ENCODE results near the gene SHB.

SHB gene

DNA sequence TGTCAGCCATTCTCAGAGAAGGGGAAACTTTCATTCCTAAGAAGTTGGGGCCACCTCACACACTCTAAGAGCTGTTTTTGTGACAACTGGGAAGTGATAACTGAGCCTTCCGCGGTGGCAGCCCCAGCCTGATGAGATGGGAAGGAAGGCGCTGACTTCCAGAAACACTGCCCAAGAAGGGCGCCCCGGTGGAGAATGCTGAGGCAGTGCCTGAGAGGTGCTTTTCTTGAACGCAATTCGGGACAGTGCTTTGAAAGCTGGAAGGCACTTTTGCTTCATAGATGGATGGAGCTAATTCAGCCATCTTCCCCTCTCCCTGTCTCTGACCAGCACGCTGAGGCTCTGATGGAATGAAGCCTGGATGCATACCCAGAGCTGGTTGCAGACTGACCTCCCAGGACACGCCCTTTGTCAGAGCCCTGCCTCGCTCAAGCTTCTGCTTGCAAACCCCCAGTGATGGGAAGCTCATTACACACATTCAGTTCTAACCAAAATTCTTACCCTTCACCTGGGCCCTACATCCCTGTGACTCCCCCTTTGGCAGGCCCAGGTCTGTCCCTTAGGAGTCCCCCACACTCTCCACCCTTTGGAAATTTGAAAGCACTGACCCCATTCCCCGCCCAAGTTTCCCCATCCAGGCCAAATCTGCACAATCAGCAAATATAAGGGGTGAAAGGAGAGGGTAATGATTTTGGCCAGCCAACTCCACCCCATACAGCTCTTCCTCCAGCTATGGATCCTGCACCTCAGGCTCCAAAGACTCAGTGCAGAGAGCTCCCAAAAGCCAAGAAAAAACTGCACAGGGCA, 98.5 kb downstream of the SHB start:
- no peak for DNase-seq (ENCODE audit: extremely low read depth, insufficient read length)
- H3K4me3 ChIP-seq (replicated peaks; ENCODE audit: low read depth, low read length): no peak overlapping the region
- TF ChIP-seq, protein P1, sequence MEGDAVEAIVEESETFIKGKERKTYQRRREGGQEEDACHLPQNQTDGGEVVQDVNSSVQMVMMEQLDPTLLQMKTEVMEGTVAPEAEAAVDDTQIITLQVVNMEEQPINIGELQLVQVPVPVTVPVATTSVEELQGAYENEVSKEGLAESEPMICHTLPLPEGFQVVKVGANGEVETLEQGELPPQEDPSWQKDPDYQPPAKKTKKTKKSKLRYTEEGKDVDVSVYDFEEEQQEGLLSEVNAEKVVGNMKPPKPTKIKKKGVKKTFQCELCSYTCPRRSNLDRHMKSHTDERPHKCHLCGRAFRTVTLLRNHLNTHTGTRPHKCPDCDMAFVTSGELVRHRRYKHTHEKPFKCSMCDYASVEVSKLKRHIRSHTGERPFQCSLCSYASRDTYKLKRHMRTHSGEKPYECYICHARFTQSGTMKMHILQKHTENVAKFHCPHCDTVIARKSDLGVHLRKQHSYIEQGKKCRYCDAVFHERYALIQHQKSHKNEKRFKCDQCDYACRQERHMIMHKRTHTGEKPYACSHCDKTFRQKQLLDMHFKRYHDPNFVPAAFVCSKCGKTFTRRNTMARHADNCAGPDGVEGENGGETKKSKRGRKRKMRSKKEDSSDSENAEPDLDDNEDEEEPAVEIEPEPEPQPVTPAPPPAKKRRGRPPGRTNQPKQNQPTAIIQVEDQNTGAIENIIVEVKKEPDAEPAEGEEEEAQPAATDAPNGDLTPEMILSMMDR (IDR thresholded peaks at IDR 0.05; ENCODE audit: insufficient read depth, low read length, poor library complexity, severe bottlenecking): no peak
- no peaks in the 10 kb centered on the region for H3K27me3 ChIP-seq (replicated peaks; ENCODE audit: control insufficient read depth, insufficient read depth, low read length)
- H3K36me3 ChIP-seq (ENCODE audit: control insufficient read depth, insufficient read depth, low read length): no peaks in the 10 kb centered on the region

DNA sequence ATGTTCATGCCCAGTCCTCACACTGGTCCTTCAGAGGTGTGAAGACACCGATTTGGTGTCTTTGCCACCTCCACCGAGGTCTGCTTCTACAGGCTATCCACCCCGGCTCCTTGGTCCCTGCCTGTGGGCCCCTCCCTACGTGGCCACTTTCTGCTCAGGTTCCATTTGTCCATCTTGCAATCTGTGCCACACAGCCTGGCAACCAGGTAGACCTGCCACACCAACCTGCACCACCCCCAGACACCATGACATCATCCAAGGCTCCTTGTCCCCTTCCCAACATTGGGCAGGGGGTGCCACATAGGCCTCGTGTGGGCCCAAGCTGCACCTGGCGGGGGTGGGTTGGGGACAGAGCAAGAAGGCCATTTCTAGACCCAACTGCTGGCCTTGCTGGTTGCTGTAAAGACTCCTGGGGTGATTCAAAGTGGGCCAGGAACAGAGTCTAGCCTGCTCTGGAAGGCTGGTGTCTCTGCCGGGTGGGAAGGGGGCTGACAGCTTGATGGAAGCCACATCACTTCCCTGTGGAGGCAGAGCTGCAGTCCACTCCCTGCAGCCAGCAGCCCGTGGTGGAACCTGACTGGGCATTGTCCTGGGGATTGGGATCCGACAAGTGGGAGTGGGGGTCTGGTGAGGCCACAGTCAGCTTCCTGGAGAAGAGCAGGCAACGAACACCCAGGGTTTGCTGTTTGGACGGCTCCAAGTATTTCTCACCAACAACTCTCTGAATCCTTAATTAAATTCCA, 99.3 kb downstream of the SHB start:
- Histone ChIP-seq H3K36me3 (ENCODE audit: control insufficient read depth, insufficient read depth, low read length) (no peaks in the 10 kb centered on the region), H3K4me3 (replicated peaks; ENCODE audit: low read depth, low read length) (no peak overlapping the region), H3K27me3 (replicated peaks; ENCODE audit: control insufficient read depth, insufficient read depth, low read length) (no peaks in the 10 kb centered on the region)
- no peak for DNase-seq (ENCODE audit: extremely low read depth, insufficient read length)
- TF ChIP-seq, protein P1 (IDR thresholded peaks at IDR 0.05; ENCODE audit: insufficient read depth, low read length, poor library complexity, severe bottlenecking): no peak

DNA sequence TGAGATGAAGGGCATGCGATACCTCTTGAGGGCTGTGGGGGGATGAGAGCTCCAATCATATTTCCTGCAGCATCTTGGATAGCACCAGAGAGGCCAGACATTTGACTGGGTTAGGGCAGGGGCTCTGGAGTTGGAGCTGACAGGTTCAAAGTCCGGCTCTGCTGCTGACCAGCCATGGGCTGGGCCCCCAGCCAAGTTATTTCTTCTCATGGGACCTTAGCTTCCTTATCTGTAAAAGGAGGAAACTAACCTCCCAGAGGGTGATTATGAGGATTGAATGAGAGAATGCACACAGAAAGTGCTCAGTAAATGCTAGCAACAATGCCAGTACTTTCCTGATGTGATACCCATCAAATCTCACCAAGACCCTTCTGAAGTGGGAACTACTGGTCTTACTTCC, 99.9 kb downstream of the SHB start:
- Histone ChIP-seq H3K36me3 (ENCODE audit: control insufficient read depth, insufficient read depth, low read length) (no peaks in the 10 kb centered on the region), H3K27me3 (replicated peaks; ENCODE audit: control insufficient read depth, insufficient read depth, low read length) (no peaks in the 10 kb centered on the region), H3K4me3 (replicated peaks; ENCODE audit: low read depth, low read length) (no peak overlapping the region)
- TF ChIP-seq, protein P1 (IDR thresholded peaks at IDR 0.05; ENCODE audit: insufficient read depth, low read length, poor library complexity, severe bottlenecking): no peak
- DNase-seq (ENCODE audit: extremely low read depth, insufficient read length): no peak

DNA sequence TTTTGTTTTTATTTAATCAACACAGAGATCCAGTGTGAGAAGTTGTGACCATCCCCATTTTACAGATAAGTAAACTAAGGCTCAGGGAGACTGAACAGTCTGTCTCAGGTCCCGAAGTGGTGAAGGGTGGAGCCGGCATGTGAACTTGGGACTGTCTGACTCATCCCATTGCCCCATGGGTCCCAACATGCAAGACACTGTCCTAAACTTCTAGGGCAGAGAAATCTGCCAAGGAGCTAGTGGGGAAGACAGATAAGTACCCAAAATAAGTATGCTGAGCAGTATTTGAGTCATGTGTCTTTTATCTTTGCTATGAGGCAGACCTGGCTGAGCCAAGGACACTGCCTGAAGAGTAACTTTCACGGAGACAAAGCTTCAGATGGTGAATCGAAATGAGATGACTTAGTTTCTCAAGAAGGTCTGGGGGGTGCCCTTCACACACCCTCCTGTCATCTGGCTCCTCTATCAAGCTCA, 100.8 kb downstream of the SHB start:
- H3K27me3 ChIP-seq (replicated peaks; ENCODE audit: control insufficient read depth, insufficient read depth, low read length): no peaks in the 10 kb centered on the region
- TF ChIP-seq, protein P1 (IDR thresholded peaks at IDR 0.05; ENCODE audit: insufficient read depth, low read length, poor library complexity, severe bottlenecking): no peak
- H3K36me3 ChIP-seq (ENCODE audit: control insufficient read depth, insufficient read depth, low read length): no peaks in the 10 kb centered on the region
- H3K4me3 ChIP-seq (replicated peaks; ENCODE audit: low read depth, low read length): no peak overlapping the region
- no peak for DNase-seq (ENCODE audit: extremely low read depth, insufficient read length)

DNA sequence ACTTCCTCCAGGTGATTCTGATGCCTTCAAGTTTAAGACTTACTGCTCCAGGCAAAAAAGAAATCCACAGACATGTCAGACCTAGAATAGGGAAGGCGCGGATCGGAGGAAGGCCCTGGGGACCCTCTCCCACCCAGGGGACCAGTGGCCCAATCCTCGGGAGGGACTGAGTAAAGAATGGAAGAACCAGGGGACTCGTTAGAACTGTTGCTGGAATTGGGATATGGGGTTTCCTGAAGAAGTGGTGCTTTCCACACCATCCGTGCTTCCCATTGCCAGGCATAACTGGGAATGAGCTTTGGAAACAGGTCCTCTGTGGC, 101.3 kb downstream of the SHB start:
- no peak for DNase-seq (ENCODE audit: extremely low read depth, insufficient read length)
- H3K4me3 ChIP-seq (replicated peaks; ENCODE audit: low read depth, low read length): no peak overlapping the region
- TF ChIP-seq, protein P1 (IDR thresholded peaks at IDR 0.05; ENCODE audit: insufficient read depth, low read length, poor library complexity, severe bottlenecking): no peak
- H3K27me3 ChIP-seq (replicated peaks; ENCODE audit: control insufficient read depth, insufficient read depth, low read length): no peaks in the 10 kb centered on the region
- H3K36me3 ChIP-seq (ENCODE audit: control insufficient read depth, insufficient read depth, low read length): no peaks in the 10 kb centered on the region

Measured in GM06990 (cell line).